GM19240 (cell line): Measurements from ENCODE around the gene TRMT2A.
"Not testable (repeated sequence)": the region's sequence is repeated elsewhere in the genome, so short reads cannot be mapped to it uniquely, and the experiment has no call there.

Experiments
- DNase-seq: peaks from one replicate; pipeline ENCODE4 v3.0.0; 2011; ENCODE audit warnings: low spot score; ENCODE audit not compliant: insufficient read length

TRMT2A gene, protein sequence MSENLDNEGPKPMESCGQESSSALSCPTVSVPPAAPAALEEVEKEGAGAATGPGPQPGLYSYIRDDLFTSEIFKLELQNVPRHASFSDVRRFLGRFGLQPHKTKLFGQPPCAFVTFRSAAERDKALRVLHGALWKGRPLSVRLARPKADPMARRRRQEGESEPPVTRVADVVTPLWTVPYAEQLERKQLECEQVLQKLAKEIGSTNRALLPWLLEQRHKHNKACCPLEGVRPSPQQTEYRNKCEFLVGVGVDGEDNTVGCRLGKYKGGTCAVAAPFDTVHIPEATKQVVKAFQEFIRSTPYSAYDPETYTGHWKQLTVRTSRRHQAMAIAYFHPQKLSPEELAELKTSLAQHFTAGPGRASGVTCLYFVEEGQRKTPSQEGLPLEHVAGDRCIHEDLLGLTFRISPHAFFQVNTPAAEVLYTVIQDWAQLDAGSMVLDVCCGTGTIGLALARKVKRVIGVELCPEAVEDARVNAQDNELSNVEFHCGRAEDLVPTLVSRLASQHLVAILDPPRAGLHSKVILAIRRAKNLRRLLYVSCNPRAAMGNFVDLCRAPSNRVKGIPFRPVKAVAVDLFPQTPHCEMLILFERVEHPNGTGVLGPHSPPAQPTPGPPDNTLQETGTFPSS

DNA sequence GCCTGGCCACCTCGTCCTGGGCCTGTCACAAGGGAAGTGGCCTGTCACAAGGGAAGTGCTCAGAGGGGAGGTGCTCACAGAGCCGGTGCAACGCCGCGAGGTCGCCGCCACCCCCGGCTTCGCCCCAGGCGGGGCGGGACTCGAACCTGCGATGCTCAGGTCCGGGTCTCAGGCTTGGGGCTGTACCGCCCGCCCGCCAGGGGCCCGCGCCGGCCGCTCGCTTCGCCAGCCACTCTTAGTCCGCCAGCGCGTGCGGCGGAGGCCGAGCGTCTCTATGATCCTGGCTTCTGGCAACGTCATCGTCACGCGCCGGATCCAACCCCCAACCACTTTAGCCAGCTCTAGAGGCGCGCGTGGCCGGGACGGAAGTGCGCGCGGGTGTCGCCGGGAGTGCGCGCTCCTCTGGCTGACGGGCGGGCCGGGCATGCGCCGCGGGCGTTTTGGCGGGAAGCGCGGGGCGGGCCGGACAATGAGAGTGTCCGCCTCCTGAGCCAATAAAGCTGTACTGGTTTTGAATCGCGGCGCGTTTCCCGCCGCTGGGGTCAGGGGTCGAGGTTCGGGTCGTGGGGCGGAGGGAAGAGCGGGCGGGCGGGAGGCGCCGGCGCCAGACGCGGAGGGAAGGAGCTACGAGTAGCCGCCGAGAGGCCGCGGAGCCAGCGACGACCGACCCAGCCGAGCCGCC, at the start of gene TRMT2A:
Gene TRMT2A, minus strand, starts transcription at position 276 of the 682 bp plus-strand sequence. CDS start 320 bp downstream, outside the sequence.
- peak; percentile 98 for DNase-seq

DNA sequence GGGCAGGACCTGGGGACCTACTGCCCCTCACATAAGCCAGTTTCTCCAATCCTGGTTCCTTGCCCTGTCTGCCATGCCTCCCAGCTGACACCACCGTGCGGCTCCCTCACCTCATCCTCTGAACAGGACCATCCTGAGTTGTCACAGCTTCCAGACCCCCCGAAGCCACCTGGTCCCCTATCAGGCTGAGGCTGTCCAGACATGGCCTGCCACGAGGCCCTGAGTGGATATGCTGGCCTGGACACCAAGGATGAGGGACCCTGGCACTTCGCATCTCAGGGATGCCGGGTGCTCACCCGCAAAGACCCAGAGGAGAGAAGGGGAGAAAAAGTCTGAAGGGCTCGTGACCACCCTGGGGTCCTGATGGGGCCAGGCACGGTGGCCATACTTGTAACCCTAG, 49.7 kb upstream of the TRMT2A start:
- DNase-seq, result no peak

DNA sequence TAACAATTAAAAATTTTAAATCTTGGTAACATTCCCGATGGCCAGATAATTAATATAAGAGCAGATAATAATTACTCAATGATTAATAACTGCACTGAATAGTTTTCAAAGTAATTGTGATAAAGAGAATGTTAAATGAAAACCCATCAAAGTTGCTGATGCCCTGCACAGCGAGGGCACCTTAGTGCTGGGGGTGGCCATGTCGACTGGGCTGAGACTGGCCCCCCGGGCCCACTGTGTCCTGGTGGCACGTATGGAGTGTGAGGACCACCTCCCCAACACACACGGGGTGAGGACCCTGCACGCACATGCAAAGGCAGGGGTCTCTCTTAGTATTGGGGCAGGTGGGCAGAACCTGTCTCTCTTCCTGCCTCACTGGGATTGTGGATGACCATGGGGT, 48.9 kb upstream of the TRMT2A start:
- no peak for DNase-seq

DNA sequence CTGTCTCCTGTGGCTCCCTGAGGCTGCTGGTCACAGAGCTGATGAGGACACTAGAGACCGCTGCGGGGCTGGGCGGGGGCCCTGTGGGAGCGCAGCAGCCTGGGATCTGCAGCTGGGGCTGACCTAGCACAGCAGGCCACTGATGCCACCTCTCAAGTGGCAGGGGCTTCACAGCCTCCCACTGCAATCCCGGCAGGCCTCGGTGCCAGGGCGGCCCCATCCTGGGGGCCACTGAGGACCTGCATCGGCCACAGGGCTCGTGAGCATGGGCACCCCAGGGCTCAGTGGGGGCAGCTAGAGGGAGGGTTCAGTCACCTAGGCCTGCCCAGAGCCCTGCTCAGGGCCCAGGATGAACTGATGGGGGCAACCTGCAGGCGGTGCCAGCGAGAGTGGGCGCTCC, 48.4 kb upstream of the TRMT2A start:
- no peak for DNase-seq

DNA sequence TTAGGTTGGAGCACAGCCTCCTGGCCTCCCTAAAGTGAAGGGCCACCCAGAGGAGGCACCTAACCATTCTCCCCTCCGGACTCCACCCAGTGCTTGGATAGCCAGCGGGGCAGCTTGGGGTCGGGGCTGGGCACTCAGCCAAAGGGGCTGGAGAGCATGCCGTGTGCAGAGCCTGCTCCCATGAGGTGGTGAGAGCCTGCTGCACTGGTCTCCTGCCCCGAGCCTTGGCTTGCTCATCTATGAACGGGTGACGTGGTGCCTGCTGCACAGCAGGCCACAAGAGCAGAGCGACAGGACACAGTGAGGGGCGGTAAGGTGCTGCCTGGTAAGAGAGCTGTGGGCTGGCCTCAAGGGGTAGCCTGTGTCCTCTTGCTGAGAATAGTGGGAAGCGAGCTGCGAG, 47.8 kb upstream of the TRMT2A start:
- no peak for DNase-seq

DNA sequence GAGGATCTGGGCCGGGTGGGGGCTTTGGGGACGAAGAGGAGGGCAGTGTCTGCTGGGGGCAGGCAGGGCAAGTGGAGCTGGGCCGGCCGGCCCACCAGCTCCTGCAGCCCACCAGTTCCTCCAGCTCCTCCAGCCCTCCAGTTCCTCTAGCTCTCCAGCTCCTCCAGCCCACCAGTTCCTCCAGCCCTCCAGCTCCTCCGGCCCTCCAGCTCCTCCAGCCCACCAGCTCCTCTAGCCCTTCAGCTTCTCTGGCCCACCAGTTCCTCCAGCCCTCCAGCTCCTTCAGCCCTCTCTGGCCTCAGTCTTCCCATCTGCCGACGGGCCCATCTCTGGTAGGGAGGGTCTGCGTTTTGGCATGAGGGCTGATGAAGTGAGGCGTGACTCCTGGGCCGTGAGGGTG, 43.0 kb upstream of the TRMT2A start:
- no peak for DNase-seq

DNA sequence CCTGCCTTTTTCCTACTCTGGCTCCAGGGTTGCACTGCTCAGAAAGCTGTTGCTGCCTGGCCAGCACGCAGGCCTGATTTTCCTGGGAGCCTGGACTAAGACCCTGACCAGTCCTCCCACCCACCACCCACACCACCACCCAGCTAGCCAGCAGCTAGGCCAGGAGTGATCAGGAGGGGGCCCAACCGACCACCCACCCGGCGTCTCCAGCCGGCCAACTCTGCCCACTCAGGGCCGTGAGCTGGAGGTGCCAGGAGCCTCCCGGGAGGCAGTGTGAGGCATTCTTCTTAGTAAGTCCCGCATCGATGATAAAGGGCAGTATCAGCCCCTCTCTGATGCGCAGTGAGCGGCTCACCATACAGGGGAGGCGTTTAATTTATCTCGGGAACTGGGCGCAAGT, 42.5 kb upstream of the TRMT2A start:
- DNase-seq, result not testable (repeated sequence)

DNA sequence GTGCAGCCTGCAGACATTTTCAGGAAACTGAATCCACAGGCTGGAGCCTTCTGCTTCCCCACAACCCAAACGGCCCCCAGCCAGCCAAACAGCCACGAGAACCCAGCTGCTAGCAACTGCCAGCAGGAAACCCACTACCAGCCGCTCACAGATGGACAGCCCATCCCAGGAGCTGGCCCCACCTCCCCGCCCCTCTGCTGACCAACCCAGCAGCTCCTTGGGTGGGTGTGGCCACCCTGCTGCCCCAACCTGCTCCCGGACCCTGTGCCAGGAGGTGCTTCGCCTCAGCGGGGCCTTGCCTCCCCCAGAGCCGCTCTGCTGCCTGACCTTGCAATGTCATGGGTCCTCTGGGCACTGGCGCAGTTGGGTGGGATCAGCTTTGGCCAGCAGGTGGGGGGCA, 42.0 kb upstream of the TRMT2A start:
- no peak for DNase-seq

DNA sequence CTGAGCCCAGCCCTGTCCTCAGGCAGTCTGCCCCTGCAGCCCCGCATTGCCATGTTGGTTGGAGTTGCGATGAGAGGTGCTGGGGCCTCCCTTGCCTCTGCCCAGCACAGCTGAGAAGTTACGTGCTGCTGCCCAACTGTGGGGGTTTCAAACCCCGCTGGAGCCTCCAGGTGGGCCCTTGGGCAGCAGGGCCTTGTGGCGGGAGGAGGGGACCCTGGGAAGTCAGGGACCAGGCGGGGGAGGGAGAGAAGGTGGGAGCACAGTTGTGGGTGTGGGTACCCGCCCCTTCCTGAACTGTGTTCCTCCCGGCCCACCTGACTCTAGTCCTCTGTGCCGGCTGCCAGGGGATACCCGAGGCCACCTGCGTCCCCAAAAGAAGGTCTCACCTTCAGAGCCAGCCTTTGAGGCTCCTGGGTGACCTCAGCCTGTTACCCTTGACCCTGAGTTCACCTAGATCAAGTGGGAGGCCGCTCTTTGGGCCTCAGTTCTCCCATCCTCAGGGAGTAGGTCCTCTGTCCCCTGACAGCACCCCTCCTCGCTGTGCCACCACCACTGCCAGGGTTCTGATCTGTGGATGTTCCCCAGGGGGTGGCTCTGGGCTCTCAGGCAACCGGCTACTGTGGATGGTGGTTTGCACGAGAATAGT, 41.5 kb upstream of the TRMT2A start:
- DNase-seq, result no peak

DNA sequence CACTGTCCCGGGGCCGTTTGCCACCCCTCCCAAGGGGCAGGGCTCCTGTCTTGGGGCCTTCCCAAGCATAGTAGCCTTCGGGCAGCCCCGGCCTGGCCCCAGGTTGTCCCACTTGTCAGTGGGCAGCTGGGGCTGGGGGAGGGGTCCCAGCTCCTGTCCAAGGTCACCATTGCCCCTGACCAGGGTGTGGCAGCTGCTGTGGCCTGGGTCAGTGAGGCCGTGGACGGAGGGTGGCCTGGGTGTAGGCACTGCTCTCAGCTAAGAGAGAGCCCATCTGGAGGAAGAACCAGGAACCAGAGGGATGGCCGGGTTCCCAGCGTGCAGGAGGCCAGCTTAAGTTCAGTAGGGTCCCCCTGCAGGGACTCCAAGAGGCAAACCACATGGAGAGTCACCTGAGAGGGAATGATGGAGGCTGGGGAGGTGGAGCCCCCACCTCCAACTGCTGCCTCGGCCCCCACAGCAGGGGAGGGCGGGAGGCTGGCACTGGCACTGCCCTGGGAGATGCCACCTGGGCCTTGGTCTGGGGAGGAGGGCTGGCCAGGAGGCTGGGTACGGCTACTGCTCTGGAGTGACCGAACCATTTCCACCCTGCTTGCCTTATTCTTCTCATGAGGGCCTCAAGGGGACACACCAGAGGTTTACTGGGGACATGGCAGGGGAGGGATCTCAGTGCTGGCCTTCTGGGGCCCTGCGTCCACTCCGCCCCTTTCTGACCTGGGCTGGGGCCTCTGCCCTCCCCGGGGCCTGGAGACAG, 40.6 kb upstream of the TRMT2A start:
- DNase-seq, result no peak

DNA sequence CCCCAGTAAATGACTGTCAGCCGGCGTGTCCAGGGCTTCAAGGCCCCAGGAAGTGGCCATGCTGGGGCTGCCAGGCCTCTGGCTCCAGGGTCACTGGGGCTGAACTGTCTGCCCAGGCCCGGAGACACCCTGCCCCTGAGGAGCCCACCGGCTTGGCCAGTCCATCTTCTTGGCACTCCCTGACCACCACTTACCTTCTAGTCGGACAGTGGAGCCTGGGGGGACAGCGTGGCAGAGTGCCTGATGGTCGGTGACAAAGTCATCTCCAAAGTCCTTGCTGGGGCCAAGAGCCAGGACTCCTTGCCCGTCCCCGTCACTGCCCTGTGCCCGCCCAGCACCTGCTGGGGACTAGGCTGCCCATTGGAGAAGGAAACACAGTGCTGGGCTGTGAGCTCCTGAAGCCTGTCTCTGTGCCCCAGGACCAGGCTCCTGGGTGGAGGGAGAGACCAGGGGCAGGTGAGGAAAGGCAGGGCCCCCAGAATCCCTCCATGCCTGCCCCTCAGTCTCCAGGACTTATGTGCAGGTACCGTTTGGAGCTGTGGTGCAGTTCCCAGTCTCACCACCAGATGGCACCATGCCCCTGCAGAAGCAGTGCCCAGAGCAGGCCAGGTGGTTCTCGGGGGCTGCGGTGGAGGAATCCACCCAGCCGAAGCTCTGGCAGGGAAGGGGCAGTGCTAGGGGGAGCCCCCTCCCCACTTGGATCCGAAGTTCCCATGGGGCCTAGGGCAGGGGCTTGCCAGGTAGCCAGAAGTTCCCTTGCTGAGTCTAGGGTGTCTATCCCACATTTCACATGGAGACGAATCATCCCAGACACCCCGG, 39.8 kb upstream of the TRMT2A start:
- DNase-seq, result peak; percentile 99

DNA sequence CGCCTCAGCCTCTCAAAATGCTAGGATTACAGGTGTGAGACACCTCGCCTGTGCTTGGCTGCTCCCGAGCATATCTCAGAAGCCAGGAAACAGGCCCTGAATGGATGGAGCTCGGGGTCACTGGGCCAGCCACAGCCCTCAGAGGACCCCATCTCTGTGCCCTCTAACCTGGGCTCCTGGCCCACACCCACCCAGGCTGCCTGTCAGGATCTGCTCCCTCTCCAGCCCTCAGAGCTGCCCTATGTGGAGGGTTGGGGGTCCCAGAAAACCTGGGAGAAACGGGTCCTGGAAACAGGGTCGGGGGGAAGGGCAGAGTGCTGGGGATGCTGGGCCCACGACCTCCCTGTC, 39.0 kb upstream of the TRMT2A start:
- DNase-seq, result no peak

DNA sequence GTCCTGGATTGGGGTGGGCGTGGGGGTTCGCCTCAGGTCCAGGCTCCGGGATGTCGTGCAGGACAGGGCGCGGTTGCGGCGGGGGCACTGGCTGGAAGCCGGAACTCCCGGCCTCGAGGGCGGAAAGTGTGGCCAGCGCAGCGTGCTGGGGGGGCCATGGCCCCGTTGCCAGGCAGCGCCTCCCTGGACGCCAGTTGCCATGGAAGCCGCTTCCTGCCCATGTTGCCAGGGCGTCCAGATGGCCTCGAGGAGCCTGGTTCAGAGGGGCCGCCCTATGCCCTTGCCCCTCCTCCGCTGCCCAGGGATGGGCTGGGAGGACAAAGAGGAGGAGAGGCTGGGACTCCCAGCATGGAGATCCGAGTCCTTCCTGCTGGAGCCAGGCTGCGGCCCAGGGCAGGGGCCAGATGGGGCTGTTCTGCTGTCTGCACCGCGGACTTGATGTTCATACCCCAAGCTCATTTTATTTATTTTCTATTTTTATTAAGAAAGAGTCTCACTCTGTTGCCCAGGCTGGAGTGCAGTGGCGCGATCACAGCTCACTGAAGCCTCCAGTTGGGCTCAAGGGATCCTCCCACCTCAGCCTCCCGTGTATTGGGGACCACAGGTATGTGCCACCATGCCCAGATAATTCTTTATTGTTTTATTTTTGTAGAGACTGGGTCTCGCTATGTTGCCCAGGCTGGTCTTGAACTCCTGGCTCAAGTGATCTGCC, 38.5 kb upstream of the TRMT2A start:
- no peak for DNase-seq

DNA sequence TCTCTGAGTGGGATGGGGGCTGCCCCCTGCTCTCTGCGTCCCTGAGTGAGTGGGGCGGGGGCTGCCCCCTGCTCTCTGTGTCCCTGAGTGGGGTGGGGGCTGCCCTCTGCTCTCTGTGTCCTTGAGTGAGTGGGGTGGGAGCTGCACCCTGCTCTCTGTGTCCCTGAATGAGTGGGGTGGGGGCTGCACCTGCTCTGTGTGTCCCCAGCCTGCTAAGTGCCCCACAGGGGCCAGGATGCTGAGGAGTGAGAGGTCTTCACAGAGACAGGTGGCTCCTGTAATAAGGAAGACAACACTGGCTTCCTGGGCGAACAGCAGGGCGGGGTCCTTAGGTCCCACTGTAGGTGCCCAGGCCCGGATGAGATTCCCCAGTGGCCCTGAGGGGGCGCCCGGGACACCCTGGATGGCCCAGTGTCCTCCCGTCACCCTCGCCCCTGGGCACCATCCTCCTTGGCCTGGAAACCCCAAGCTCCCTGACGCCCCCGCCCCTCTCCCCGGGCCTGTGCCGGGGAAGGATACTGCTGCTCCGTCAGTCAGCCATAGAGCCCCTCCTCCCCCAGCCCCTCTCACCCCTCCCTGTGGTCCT, 37.7 kb upstream of the TRMT2A start:
- DNase-seq, result no peak

DNA sequence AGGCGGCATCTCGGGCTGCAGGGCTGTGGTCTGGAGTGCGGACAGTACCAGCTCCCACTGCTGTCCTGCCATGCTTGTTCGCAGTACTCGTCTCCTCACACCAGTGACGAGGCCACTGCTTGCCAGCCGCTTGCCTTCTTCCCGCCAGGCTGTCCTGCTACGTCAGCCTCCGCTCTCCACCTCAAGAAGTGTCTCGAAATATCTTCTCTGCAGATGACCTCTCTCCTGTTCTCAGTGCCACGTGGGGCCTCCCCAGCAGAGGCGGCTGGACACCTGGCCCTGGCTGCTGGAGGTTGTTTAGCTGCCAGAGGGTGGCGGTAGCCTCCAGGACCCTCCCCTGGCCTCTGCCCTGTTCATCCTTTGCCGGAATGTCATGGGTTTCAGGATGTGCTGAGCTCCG, 36.9 kb upstream of the TRMT2A start:
- DNase-seq, result no peak

DNA sequence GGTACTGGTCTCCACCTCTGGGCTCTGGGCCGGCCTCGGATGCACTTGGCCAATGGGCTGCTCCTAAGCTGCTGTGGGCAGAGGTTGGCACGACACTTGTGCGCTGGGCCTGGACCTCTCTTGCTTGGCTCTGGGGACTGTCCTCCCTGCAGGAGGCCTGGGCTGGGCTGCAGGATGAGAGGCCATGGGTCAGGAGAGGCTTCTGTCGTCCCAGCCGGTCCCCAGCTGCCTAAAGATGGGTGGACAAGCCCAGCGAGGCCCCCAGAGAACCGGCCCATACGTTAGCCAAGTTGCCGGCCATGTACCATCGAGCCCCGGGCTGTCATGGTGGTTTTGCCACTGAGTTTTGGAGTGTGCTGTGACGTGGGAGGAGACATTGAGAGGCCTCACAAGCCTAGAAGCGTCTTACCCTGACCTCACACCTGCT, 35.5 kb upstream of the TRMT2A start:
- DNase-seq, result no peak

DNA sequence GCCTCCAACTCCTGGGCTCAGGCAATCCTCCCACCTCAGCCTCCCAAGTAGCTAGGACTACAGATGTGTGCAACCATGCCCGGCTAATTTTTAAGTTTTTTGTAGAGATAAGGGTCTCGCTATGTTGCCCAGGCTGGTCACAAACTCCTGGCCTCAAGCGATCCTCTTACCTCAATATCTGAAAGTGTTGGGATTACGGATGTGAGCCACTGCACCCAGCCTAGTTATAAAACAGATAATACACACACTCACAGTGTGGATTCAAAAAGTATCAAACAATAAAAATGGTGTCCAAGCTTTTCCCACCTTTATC, 34.2 kb upstream of the TRMT2A start:
- DNase-seq, result no peak

DNA sequence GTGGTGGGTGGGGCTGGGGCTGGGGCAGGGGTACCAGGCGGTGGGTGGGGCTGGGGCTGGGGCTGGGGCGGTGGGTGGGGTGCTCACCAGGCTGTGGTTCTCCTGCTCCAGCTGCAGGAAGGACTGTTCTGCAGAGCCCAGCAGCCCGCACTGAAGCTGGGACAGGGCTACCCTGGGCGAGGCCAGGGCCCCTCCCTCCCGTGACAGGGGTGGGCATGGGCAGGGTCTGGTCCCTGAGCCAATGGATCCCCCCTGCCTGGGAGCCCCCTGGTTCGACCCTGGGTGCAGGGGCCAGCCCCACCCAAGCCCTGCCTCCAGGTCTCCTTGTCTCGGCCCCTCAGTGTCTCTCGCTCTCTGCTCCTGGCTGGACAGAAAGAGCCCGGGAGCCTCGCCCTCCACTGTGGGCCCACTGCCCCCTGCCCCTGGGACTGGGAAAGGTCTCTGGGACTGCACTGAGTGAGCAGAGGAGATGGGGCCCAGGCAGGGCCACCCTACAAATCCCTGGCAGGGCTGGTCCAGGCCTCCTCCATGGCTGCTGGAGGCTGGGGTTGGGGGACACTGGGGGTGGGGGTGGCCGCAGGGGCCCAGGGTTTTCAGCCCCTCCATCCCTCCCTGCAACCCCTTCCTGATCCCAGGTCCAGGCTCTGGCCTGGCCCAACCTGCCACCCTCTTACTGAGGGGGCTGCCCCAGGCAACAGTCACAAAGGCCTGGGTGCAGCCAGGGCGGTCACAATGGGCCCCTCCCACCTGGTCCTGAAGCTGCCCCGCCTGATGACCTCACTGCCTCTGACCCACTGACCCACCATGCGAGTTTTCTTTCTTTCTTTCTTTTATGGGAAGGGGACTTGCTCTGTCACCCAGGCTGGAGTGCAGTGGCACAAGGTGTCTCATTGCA, 33.6 kb upstream of the TRMT2A start, which contains the start of gene CCDC188:
Gene CCDC188, minus strand, starts transcription at position 675 of the 895 bp plus-strand sequence. Its CDS starts 69 bp downstream, at position 606.
- DNase-seq, result no peak
